ENCODE measurements around the gene FAAH2. TPM values are rescaled to one million over a fixed set of nuclear protein-coding genes. Genes with fewer than 3 reads are reported as not detected.

FAAH2 gene
- total RNA-seq, 1 experiment from 2014 or later = 6.4 TPM

GRCh38 chrX:57313583-57314215 is 27.2 kb downstream of the FAAH2 start:
- peaks cover 80 to 84% of the 10 kb centered on the region in 2 experiments for H3K9me3 Mint-ChIP-seq
- Histone ChIP-seq H4K5ac (ENCODE audit: insufficient read length, low read depth, low read length) (no peak overlapping the region), H3K9ac (ENCODE audit: extremely low read depth, insufficient read length, low read length) (no peak overlapping the region), H4K20me1 (ENCODE audit: control insufficient read depth, insufficient read depth, insufficient read length) (no peaks in the 10 kb centered on the region), H4K91ac (ENCODE audit: insufficient read length, low read depth, low read length) (no peak overlapping the region), H2BK20ac (ENCODE audit: low read depth, low read length, poor library complexity, severe bottlenecking) (no peak overlapping the region), H3K79me2 (ENCODE audit: insufficient read depth, low read length) (no peaks in the 10 kb centered on the region), H2BK12ac (ENCODE audit: insufficient read length, low read depth, low read length) (no peak overlapping the region), H2BK15ac (ENCODE audit: low read depth, low read length) (no peak overlapping the region), H4K8ac (replicated peaks; ENCODE audit: insufficient read length, low read depth, low read length) (no peak overlapping the region), H3K14ac (ENCODE audit: insufficient read depth, low read length) (no peak overlapping the region), H3K4me2 (ENCODE audit: insufficient read depth, insufficient read length, low read length) (no peak overlapping the region), H2BK5ac (ENCODE audit: insufficient read length, low read length) (no peak overlapping the region), H3K18ac (ENCODE audit: insufficient read length, low read depth, low read length) (no peak overlapping the region), H3K27me3 (ENCODE audit: insufficient read depth, low read length) (no peaks in the 10 kb centered on the region), H3K4ac (ENCODE audit: low read depth, low read length) (no peak overlapping the region), H3K4me1 (ENCODE audit: insufficient read depth, low read length) (no peaks in the 10 kb centered on the region), H2BK120ac (ENCODE audit: low read depth, low read length, poor library complexity, severe bottlenecking) (no peak overlapping the region), H3T11ph (ENCODE audit: low read length) (no peak overlapping the region), H3K79me1 (ENCODE audit: insufficient read depth, low read depth, low read length, poor library complexity, severe bottlenecking) (no peaks in the 10 kb centered on the region), H3K9me3 (ENCODE audit: control insufficient read depth, low read depth, low read length) (peaks cover 16% of the 10 kb centered on the region), H2AFZ (ENCODE audit: low read length) (no peak overlapping the region), H3K56ac (ENCODE audit: insufficient read length, low read depth, low read length) (no peak overlapping the region), H3K23ac (ENCODE audit: insufficient read length, low read depth, low read length) (no peak overlapping the region), H3K27ac (ENCODE audit: insufficient read length, low read depth, low read length) (no peak overlapping the region), H2AK5ac (ENCODE audit: insufficient read length, low read length) (no peak overlapping the region), H3K23me2 (ENCODE audit: insufficient read length, low read depth, low read length, poor library complexity, severe bottlenecking) (no peaks in the 10 kb centered on the region)
- H3K36me3 Mint-ChIP-seq (ENCODE audit: insufficient read depth in 1 of 3, low read depth in 3 of 3) = peaks cover 21 to 54% (median 26%) of the 10 kb centered on the region in 3 experiments
- no peak overlapping the region for H3K27ac Mint-ChIP-seq
- TF ChIP-seq CTCF (conservative IDR thresholded peaks at IDR 0.05) = no peak
- DNase-seq = no peak
- no peak overlapping the region for H3K4me3 Mint-ChIP-seq
- peaks cover 2% of the 10 kb centered on the region; the same call in 1 of the 2 replicates for H3K27me3 Mint-ChIP-seq (ENCODE audit: low read depth)
- WGBS (ENCODE audit: extremely low coverage, insufficient read length, low lambda C conversion rate) = no CpG with 5 or more reads among the region's 2 CpGs
- no peaks in the 10 kb centered on the region for H3K4me1 Mint-ChIP-seq

Measured in H9 (cell line).